Measurements from ENCODE around the gene CYS1. TPM values are rescaled to one million over a fixed set of nuclear protein-coding genes. Genes with fewer than 3 reads are reported as not detected.

Gene CYS1
- total and polyA plus RNA-seq, 2 of the 13 experiments (the other 11 are each of a cell fraction or from before 2014, with no cell fraction given), result 0.04 TPM; not detected in 1

- TF ChIP-seq ARID5B (CRISPR knock-in tag; IDR thresholded peaks at IDR 0.05) (peak; percentile 72), PRDM10 (CRISPR knock-in tag; IDR thresholded peaks at IDR 0.05; ENCODE audit: low read depth) (peak; percentile 83), ERF (CRISPR knock-in tag; IDR thresholded peaks at IDR 0.05) (peak; percentile 98), GTF2F1 (IDR thresholded peaks at IDR 0.05; ENCODE audit: low read length) (no peak), ZNF513 (CRISPR knock-in tag; conservative IDR thresholded peaks at IDR 0.05) (0 out of 2 replicates have a peak, but pooled peaks have one; percentile 81), NR2C2 (CRISPR knock-in tag; IDR thresholded peaks at IDR 0.05; ENCODE audit: borderline replicate concordance) (peak; percentile 58; the same call in 1 of the 2 replicates), ZNF552 (CRISPR knock-in tag; IDR thresholded peaks at IDR 0.05; ENCODE audit: borderline replicate concordance) (peak; percentile 94), STAT6 (CRISPR knock-in tag; IDR thresholded peaks at IDR 0.05; ENCODE audit: borderline replicate concordance) (0 out of 2 replicates have a peak, but pooled peaks have one; percentile 23), ZNF143 (CRISPR knock-in tag; IDR thresholded peaks at IDR 0.05) (peak; percentile 13; the same call in 1 of the 2 replicates), ZNF607 (CRISPR knock-in tag; IDR thresholded peaks at IDR 0.05; ENCODE audit: borderline replicate concordance) (peak; percentile 96), ZNF160 (CRISPR knock-in tag; IDR thresholded peaks at IDR 0.05) (peak; percentile 77), MXD3 (CRISPR knock-in tag; IDR thresholded peaks at IDR 0.05) (peak; percentile 93), ZFP91 (CRISPR knock-in tag; IDR thresholded peaks at IDR 0.05; ENCODE audit: borderline replicate concordance) (peak; percentile 96)
Measured at GRCh38 chr2:10120158-10120876, 40.1 kb upstream of the CYS1 start (continued).

All from HepG2 (cell line).